Stimulated activated naive CD8-positive, alpha-beta T cell treated with anti-CD3 and anti-CD28 coated beads, Interleukin-15, Interleukin-2, amounts not matched to agents 100 U/mL and 50 U/mL, for 24 hours (primary cell): Measurements from ENCODE around the gene KCNMA1.

Source experiments
- ATAC-seq: fragments of 150-1000 bp; cut with Tn5 transposase; one replicate; pipeline ENCODE4 v1.10.0; 2021
- DNase-seq: peaks from one replicate; pipeline ENCODE4 v3.0.0; 2021

KCNMA1 gene

DNA sequence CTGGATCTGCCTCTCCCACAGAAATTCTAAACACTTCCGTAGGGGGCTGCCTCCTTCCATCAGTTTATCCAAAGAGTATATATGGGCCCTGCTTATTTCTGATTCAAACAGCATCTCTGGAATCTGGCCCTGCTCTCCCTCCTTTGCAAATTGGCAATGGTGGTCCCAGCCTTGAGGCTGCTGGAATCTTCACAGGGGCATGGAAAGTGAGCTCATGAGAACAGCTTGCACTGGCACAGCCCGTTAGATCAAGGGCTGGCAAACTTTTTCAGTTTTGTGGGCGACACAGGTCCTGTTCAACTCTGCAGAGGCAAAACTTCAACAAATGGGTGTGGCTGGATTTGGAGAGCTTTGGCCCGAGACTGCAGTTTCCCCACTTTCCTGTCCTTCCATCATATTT lies 526.9 kb downstream of the KCNMA1 start:
- DNase-seq (no peak), ATAC-seq (no peak)

DNA sequence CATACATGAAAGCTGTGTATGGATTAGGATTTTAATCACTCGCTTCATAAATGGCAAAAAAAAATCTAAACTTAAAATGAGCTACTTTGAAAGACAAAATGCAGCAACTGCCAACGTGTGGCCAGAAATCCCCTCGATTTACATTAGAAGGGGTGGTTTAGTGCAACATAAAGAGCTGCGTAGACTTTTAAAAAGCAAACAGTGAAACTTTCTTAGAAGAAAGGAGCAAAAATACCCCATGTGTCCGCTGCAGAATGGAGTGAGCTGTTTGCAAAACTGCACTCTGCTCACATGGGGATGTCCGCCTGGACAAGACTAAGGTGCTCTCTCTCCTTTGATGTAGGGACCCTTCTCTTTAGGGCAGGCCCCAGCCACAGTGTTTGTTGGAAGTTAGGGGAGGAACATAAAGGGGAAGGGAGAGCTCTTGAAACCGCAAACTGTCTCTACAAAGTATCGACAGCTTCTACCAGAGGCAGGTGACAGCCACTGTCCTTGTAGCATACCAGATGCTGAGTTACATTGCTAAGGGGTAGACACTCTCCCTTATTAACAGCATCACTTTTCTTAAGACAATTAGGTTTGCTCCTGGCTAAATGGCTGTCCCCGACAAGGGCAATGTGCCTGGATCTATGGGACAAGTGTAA lies 528.1 kb downstream of the KCNMA1 start:
- DNase-seq (no peak), ATAC-seq (no peak)

DNA sequence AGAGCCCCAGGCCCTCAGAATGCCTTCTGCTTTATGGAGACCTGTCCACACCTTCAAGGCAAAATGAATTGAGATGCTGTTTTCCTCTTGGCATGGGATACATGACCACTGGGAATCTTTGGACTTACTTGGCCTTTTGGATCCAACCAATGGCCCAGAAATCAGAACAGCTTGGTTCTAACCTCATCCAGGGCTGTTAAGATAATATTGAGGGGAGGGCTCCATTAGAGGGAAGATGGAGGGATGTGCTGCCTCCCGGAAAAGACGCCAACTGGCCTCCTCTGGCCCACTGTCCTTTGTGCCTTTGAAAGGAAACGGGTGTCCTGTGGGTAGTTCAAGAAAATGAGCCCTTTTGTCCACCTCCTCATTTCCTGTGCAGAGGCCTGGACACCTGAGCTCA lies 530.9 kb downstream of the KCNMA1 start:
- ATAC-seq (no peak), DNase-seq (no peak)

DNA sequence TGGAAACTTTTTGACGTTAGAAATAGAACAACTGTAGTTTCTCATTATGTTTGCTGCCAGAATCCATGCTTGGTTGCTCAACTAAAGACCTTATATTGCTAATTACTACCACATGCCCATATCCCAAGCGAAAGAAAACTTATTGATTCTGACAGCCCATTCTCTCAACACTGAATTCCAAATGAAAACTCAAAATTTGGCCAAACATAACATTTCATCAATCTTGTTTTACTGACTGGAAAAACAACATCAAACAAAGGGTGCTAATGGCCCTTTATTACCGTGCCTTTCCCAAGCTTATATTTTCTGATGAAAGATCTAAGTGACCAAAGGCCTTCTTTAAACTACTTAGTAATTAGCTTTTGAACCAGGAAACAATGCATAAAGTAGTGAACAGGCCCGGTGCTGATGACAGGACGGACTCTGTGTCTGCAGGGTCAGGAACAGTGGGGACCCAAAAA lies 531.8 kb downstream of the KCNMA1 start:
- ATAC-seq (no peak), DNase-seq (no peak)

DNA sequence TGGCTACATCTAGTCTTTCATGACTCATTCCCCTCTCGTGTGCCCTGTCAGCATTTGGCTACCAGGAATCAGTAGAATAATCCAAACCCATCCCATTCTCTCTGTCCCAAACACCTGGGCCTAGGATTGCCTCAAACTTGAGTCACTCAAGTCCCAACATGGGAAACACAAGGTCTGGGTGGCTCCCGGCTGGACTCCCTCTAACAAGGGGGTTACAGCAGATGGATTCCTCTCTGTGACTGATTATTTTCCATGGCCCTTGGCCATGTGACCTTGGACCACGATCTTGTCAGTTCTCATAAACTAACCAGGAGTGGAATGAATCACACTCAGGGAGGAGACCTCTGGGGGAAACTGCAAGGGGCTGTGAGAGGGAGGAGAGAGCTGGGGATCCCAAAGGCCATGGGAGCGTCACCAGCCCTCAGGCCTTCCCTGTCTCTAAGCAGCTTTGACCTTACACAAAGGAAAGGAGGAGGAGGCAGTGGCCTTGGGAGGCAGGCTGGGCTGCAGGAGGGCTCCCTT lies 533.1 kb downstream of the KCNMA1 start:
- DNase-seq, result no peak

DNA sequence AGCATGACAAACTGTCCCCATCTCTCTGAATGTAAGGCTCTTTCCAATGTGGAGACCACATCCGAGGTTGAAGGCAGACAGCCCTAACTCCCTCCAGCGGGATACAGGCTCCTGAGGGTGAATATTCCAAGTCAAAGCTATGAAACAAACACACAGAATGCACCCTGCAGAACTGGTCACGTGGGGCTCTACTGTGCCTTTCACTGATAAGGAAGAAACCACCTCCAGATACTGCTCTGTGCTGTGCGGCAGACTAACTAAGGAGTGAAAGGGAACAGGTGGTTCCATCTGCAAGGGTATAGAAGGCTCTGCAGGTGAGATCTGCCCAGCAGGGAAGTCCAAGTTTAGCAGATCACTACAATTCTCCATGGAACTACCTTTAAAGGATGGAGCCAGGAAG lies 534.4 kb downstream of the KCNMA1 start:
- ATAC-seq (no peak), DNase-seq (no peak)

More for the DNA sequence above, 533.1 kb downstream of the KCNMA1 start:
- ATAC-seq, result peak; percentile 49

DNA sequence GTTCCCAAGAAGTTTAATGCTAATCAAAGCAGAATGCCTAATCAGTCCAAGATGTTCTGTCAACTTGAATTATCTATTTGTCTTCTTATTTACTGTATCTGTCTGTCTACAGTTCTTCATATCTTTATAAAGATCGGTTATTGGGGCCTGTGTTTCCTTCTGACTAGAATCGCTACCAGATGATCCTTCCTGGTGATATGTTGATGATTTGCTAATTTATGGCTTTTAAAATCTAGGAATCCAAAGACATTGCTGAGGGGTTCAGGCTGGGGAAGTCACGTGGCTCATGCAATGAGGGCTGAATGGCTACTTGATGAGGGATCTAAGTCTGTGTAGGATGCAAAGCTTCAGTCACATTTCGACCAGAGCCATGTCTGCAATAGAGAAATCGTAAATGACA lies 536.3 kb downstream of the KCNMA1 start:
- ATAC-seq (no peak), DNase-seq (no peak)

DNA sequence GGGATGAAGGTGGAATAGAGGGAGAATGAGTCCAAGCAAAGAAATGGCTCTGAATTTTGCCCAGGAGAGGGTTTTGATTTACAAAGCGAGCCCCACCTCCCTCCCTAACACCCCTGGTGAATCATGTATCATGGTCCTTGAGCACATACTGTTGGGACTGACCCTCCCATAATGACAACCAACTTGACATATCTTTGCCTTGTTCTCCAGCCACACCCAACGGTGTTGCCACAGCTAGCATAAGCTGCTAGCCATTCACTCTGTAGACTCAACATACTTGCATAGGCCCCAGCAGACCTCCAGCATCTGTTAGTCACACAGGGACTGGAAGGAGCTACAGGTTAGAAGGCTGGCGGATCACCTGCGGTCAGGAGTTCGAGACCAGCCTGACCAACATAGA lies 538.5 kb downstream of the KCNMA1 start:
- ATAC-seq, result no peak

DNA sequence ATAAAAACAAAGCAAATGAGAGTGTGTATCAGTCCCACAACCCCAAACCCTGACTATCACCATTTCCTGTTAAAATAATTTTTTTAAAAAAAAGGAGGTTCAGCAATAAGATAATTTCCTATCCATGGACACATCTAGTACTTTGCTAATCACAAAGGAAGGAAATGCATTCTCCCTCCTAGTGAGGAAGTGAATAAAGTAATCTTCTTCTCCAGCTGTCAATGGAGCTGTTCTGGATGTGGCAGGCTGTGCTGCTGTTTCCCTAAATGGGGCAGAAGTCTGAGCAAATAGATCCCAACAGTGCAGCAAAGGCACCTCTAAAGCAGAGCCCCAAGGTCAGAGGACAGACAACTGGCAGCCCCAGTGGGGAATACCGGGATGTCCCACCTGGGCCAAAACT lies 540.0 kb downstream of the KCNMA1 start:
- DNase-seq (no peak), ATAC-seq (no peak)

More for the DNA sequence above, 538.5 kb downstream of the KCNMA1 start:
- no peak for DNase-seq

DNA sequence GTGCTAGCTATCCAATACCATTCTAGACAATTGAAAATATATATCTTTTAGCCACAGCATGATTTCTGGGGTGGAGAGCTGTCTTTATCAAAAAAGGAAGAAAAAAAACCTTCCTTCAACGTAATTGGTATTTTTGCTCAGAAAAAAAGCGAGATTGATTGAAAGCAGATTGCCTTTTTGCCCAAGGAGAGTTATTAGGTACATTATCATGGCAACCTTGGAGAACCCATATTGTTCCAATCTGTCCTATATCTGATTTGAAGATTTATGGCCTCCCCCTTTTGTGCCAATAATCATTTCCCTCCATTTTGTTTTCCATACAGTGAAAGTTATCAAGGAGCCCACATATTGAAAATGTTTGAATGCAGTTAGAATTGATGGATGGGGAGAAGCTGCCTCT lies 544.5 kb downstream of the KCNMA1 start:
- DNase-seq (no peak), ATAC-seq (no peak)

DNA sequence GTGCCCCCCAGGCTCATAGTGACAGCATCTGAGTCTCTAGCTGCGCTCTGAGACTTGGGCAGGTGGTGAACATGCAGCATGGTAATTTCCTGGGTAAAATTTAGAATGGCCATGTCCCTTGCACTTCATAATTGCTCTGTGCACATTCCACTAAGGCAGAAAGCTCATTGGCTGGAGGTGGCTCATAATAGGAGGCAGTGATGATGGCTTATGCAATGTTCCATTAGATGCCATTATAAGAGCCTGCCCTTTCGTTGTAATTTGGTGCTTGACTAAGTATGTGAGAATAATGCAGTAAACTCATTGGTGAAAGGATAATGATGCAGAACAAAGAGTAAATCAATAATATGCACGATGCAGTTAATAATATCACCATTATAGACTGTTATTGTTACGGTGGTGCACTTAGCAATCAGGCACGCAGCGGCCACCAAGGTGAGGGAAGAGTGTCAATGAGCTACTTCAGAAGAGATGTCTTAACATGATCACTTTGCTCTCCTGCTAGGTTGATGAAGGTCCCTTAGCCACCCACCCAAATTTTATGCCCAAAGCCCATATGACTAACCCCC lies 545.9 kb downstream of the KCNMA1 start:
- ATAC-seq, result no peak
- DNase-seq, result no peak

DNA sequence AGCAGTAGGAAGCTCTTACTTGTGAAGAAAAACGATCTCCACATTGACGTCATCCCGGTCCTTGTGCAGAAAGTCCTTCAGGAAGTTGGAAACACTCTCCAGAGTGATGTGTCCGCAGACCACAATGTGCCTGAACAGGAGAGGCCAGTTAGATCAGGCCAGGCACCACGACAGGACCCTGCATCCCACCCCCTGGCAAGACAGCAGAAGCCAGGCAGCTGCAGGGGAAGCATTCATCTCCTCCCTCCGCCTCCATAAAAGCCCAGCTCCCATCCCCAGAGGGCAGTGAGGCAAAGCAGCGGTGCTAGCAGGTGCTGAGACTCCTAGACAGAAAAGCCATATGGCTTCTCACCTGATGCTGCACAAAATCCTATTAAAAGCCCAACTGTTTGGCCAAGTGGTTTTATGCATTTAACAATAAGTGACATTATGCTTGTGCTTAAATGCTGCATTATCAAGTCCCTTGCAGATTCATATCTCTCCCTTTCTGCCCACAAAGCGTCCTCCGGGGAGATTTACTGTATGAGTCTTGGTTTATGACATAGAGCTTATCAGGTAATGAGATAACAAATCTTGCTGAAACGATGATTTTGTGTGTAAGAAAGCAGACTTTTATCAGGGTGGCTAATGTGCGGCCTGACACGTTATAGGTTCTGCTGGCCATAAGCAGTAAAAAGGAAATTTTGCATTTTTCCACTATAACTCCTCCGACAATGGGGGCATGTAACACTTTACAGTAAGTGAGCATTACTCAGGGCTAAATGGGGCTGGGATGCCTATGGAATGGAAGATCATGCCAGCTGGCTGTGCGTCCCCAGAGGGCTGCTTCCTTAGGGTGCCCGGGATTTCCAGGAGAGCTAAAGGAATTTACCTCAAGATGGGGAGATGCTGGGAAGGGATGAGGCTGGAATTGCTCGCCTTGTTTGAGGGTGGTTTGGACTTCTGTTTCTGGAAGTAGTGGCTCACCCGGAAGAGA lies 546.9 kb downstream of the KCNMA1 start:
- DNase-seq, result no peak
- ATAC-seq, result no peak

DNA sequence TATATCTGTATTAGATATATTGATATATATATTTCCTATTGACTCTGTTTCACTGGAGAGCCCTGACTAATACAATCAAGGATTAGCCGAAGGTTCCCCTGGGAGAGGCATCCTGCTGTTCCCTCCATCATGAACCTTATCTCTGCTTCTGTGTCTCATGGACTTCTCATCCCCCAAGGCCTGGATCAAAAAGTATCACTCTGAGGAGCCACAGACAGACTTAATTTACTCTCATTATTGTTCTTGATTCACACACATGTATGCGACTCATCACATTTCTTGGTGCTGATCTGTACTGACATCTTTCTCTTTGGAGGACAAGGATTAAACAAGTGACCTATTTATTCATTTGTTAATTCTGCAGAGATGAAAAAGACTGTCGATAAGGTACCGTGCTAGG lies 550.2 kb downstream of the KCNMA1 start:
- no peak for ATAC-seq
- no peak for DNase-seq

DNA sequence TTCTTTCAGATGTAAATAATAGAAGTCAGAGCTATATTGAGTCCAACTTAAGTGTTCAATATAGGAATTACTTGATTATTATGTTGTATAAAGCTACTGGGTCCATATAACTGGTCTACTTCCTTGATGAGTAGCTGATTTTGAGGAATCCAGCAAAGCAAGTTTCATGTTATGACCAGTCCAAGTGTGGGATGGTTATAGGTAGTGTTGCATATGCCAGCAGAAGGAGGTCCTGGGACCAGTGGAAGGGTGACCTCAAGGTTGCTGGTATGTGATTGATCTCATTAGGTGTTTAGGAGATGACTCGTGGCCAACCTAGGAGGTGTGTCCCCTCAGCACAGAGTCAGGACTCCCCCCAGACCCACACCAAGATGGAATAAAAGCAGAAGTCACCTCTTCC lies 551.5 kb downstream of the KCNMA1 start:
- no peak for ATAC-seq
- DNase-seq, result no peak

DNA sequence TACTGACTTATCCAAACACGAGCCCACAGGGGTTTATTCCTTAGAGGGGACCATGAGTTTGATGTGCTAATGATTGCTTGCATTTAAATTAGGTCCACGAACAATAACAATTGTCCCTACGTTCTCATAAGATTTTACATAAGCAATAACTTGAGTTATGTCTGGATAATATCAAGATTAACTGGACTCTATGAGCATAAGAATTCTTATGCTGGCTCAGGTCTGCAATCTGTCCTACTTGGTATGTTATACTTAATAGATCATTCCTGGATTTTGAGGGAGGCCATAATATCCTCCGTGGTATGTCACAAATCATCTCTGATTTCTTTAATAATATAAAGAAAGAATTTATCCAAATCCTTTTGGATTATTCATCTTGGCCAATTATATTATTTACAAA lies 552.3 kb downstream of the KCNMA1 start:
- DNase-seq (no peak), ATAC-seq (no peak)

DNA sequence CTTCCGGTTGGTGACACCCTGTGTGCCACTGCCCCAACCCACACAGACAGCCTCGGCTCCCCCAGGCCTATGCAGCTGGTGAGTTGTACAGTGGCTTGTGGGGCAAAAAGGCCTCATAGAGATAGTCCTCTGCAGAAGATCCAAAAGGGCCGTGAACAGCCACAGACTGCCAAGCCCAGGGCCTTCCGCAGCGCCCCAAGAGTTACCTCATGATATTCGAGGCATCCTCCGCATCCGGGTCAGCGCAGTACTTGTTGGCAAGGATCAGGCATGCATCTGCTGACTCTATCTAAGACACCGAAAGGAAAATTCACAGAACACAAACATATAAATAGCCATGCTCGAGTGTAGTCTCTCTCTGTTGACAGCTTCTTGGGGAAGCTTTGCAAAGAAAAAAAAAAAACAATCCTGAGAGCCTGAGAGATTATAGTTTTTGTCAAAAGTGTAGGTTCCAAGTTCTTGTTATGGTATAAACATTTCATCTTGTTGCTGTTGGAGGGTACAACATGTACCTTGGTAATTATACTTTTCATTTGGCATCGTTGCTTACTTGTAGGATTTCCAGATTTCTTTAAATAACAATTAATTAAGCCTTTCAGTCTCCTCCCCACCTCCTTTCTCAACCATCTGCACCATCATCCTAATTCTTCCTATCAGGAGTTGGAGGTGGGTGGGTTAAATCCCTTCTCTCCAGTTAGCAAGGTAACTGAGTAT lies 553.0 kb downstream of the KCNMA1 start:
- DNase-seq (no peak), ATAC-seq (no peak)

DNA sequence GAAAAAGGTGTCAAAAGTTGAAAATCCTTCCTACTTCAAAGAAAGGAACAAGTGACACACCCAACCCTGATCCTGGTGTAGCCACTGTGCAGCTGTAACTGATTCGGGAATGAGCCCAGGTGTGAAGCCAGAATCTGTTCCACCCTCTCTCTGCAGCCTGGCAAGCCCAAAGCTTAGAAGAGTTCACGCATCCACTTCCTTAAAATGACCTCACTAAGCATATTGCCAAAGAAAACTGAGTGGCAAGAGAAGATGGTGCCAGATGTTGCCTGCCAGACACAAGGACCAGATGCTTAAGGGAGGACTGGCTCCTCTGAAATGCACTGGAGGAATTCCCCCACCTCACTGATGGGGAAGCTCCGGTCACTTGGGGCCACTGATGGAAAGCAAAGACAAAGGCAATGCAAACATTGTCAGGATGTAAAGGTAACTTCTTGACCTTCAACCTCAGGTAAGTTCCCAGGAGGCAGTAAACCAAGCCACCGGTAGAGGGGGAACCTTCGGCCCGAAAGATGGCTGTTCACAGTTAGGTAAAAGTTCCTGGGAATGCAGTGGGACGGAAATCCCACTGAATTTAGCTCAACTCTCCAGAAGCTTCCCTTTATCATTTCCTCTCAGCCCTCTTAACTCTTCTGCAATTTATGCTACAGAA lies 554.9 kb downstream of the KCNMA1 start:
- no peak for ATAC-seq

DNA sequence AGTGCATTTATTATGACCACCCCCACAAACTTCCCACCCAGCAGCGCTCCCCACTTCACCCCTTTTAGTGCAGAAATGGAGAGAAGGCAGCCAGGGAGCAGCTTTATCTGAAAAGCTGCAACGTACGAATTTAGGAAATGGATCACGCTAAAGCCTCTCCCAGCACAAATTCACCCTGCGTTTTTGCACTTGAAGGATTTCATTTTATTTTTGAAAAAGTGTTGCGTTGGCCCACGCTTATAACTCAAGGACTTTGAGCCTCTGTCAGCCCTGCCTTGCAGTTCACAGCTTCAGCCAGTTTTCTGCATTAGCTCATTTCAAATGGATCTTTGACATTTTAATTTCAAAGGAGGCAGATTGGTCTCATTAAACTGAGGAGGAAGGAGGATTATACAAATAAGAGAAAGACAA lies 556.1 kb downstream of the KCNMA1 start:
- ATAC-seq (no peak), DNase-seq (no peak)

More for the DNA sequence above, 554.9 kb downstream of the KCNMA1 start:
- DNase-seq, result no peak

DNA sequence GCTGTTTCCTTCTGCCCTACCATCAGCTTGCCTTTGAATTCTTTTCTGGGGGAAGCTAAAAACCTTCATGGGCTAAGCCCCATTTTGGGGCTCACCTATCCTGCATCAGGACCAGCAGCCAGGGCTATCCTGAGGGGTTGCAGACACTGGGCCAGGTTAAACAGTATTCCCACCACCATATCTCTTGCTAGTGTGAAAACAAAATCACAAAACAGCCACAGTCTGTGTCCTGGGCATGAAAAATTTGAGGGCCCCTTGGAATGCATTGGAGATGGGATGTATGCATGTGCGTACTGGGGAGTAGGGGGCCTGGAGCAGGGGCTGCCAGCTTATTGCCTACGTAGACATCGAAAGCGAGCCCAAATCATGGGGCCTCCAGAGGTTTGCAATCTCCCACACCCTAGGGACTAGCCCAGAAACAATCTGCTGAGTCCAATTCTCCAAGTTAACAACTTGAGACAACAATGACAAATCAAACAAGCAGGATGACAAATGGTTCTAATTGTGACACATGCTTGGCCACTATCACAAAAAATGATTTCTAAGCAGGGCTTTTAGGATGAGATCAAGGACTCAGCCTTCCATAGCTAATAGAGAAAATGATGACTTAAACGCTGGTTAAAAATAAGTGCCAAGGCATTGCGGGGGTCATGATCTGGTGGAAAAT lies 557.1 kb downstream of the KCNMA1 start:
- DNase-seq (no peak), ATAC-seq (no peak)

DNA sequence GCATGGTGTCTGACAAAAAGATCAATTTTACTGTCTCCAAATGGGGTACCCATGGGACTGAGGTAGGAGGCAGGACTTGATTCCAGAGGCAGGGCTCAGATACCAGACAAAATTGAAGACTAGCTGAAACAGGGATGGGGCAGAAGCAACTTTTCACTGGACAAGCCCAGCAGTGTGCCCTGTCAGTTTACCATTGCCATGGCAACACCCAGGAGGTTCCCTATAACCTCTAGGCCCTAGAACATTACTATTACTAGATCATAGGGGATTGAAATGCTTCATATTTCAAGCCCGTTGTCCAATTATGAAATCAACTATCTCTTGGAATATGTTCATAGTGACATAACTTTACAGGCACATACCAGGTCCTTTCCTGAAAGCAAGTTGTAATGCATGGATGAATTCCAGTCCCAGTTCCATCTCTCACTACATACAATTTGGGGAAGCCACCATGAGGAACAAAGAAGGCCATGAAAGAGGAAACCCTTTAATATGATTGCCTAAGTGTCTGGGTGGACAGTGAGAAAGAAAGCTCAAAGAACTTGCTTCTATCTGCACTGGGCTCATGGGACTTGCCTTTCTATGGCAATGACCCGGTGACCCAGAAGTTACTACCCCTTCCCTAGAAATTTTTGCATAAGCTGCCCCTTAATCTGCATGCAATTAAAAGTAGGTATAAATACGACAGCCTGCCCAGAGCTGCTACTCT lies 557.9 kb downstream of the KCNMA1 start:
- no peak for DNase-seq
- no peak for ATAC-seq
